ENCODE results near the gene PPARD.

PPARD gene

GRCh38 chr6:35310265-35310831 is 32.0 kb upstream of the PPARD start:
- TF ChIP-seq REST (IDR thresholded peaks at IDR 0.05; ENCODE audit: insufficient read depth in 1 of 2, low read depth in 2 of 2, low read length in 2 of 2), result no peak

GRCh38 chr6:35311390-35312075 is 30.8 kb upstream of the PPARD start:
- no peak for TF ChIP-seq REST (IDR thresholded peaks at IDR 0.05; ENCODE audit: insufficient read depth in 1 of 2, low read depth in 2 of 2, low read length in 2 of 2)
- no peak for TF ChIP-seq FOXP2 (optimal IDR thresholded peaks at IDR 0.05; ENCODE audit: borderline replicate concordance, extremely low read depth, extremely low read length, insufficient read depth)
- TF ChIP-seq SIN3A (IDR thresholded peaks at IDR 0.05; ENCODE audit: borderline replicate concordance, insufficient read depth, low read length), result no peak
- TF ChIP-seq POLR2AphosphoS5 (IDR thresholded peaks at IDR 0.05; ENCODE audit: low read depth, low read length), result no peak
- TF ChIP-seq TAF1 (IDR thresholded peaks at IDR 0.05; ENCODE audit: borderline replicate concordance, insufficient read depth, low read length), result no peak

GRCh38 chr6:35312076-35312800 is 30.1 kb upstream of the PPARD start:
- no peak for TF ChIP-seq TAF1 (IDR thresholded peaks at IDR 0.05; ENCODE audit: borderline replicate concordance, insufficient read depth, low read length)
- no peak for TF ChIP-seq SIN3A (IDR thresholded peaks at IDR 0.05; ENCODE audit: borderline replicate concordance, insufficient read depth, low read length)
- TF ChIP-seq FOXP2 (optimal IDR thresholded peaks at IDR 0.05; ENCODE audit: borderline replicate concordance, extremely low read depth, extremely low read length, insufficient read depth), result no peak

GRCh38 chr6:35312807-35313206 is 29.6 kb upstream of the PPARD start:
- TF ChIP-seq REST (IDR thresholded peaks at IDR 0.05; ENCODE audit: insufficient read depth in 1 of 2, low read depth in 2 of 2, low read length in 2 of 2) (no peak), SIN3A (IDR thresholded peaks at IDR 0.05; ENCODE audit: borderline replicate concordance, insufficient read depth, low read length) (no peak), POLR2AphosphoS5 (IDR thresholded peaks at IDR 0.05; ENCODE audit: low read depth, low read length) (no peak), FOXP2 (optimal IDR thresholded peaks at IDR 0.05; ENCODE audit: borderline replicate concordance, extremely low read depth, extremely low read length, insufficient read depth) (no peak), TAF1 (IDR thresholded peaks at IDR 0.05; ENCODE audit: borderline replicate concordance, insufficient read depth, low read length) (no peak)

GRCh38 chr6:35317483-35318195 is 24.7 kb upstream of the PPARD start:
- TF ChIP-seq TAF1 (IDR thresholded peaks at IDR 0.05; ENCODE audit: borderline replicate concordance, insufficient read depth, low read length) (no peak), POLR2AphosphoS5 (IDR thresholded peaks at IDR 0.05; ENCODE audit: low read depth, low read length) (no peak), REST (IDR thresholded peaks at IDR 0.05; ENCODE audit: insufficient read depth in 1 of 2, low read depth in 2 of 2, low read length in 2 of 2) (no peak), SIN3A (IDR thresholded peaks at IDR 0.05; ENCODE audit: borderline replicate concordance, insufficient read depth, low read length) (no peak), FOXP2 (optimal IDR thresholded peaks at IDR 0.05; ENCODE audit: borderline replicate concordance, extremely low read depth, extremely low read length, insufficient read depth) (no peak)

Measured in PFSK-1 (cell line).